GM12878 (cell line): ENCODE results near the gene PRMT7. TPM values are rescaled to one million over a fixed set of nuclear protein-coding genes. Genes with fewer than 3 reads are reported as not detected.

Experiments
- ATAC-seq: fragments of 200-7000 bp; cut with Tn5 transposase; 3 replicates; pipeline ENCODE4 v1.9.1; 2020; ENCODE audit warnings: mild to moderate bottlenecking, moderate library complexity
- BruUV-seq: library from RNA; stranded (reverse); fragments of 400-500 nt; replicated peaks from 2 replicates; lab custom pipeline; 2021; lab: Mats Ljungman, UMichigan
- CTCF ChIA-PET: fragments of 300-600 bp; sonication (Branson Sonifier 250); formaldehyde crosslinking; extraction: SDS; loops from one replicate; lab custom pipeline; 2021; ENCODE audit warnings: inconsistent platforms; lab: Yijun Ruan, JAX
- POLR2A ChIA-PET: fragments of 350-600 bp; formaldehyde crosslinking; extraction: SDS; loops from one replicate; lab custom pipeline; 2021; ENCODE audit warnings: inconsistent platforms; lab: Charles Lee
- RAD21 ChIA-PET: fragments of 300-600 bp; sonication (Branson Sonifier 250); formaldehyde crosslinking; loops from one replicate; lab custom pipeline; 2023; ENCODE audit warnings: antibody characterized with exemption; ENCODE audit not compliant: unreplicated experiment; lab: Charles Lee
- SMC1A ChIA-PET: fragments of 300-600 bp; sonication (Branson Sonifier 250); formaldehyde crosslinking; loops from one replicate; lab custom pipeline; 2023; ENCODE audit not compliant: unreplicated experiment, uncharacterized antibody; lab: Charles Lee
- DNase-seq: peaks from one replicate; pipeline ENCODE4 v3.0.0-alpha.2; 2011; ENCODE audit warnings: low read depth, low spot score
- FAIRE-seq: peaks from 3 replicates; lab custom pipeline; 2011; peaks lifted over from hg19 to GRCh38; lab: Jason Lieb, UNC
- H2AFZ ChIP-seq: 2 replicates; pipeline ENCODE4 v1.6.0; 2011; ENCODE audit warnings: low read depth, low read length, control low read depth; ENCODE audit not compliant: control insufficient read depth
- H3K27ac ChIP-seq: 2 replicates; pipeline ENCODE4 v1.5.1; 2011; ENCODE audit warnings: control low read depth; ENCODE audit not compliant: control insufficient read depth, insufficient read depth
- H3K27me3 ChIP-seq, 2 experiments: replicated peaks in 1 of 2; 2 replicates each; pipeline versions ENCODE4 v1.6.0 to v1.6.1; 2011; ENCODE audit warnings: low read length in 1 of 2; ENCODE audit not compliant: control insufficient read depth in 2 of 2, insufficient read depth in 2 of 2
- H3K36me3 ChIP-seq, 2 experiments: 2 replicates each; pipeline ENCODE4 v1.5.1; 2011; ENCODE audit warnings: low read length in 1 of 2; ENCODE audit not compliant: control insufficient read depth in 2 of 2, insufficient read depth in 2 of 2
- H3K4me1 ChIP-seq: 2 replicates; pipeline ENCODE4 v1.6.1; 2011; ENCODE audit warnings: mild to moderate bottlenecking, low read length, moderate library complexity, mixed read lengths; ENCODE audit not compliant: control insufficient read depth, insufficient read depth
- H3K4me2 ChIP-seq: 2 replicates; pipeline ENCODE4 v1.6.0; 2011; ENCODE audit warnings: control low read depth; ENCODE audit not compliant: control insufficient read depth, insufficient read depth
- H3K4me3 ChIP-seq: fragments of 200-600 bp; sonication (generic); 2 replicates; pipeline ENCODE4 v1.5.1; 2016
- H3K79me2 ChIP-seq: 2 replicates; pipeline ENCODE4 v1.6.0; 2011; ENCODE audit warnings: low read length; ENCODE audit not compliant: control insufficient read depth, insufficient read depth
- H3K9ac ChIP-seq: 2 replicates; pipeline ENCODE4 v1.8.0; 2011; ENCODE audit warnings: low read length, control low read depth, mixed read lengths; ENCODE audit not compliant: control insufficient read depth, insufficient read depth
- H3K9me3 ChIP-seq: replicated peaks from 3 replicates; pipeline ENCODE4 v1.5.1; 2011; ENCODE audit warnings: mild to moderate bottlenecking, low read length; ENCODE audit not compliant: control insufficient read depth, insufficient read depth
- H4K20me1 ChIP-seq: 2 replicates; pipeline ENCODE4 v1.6.0; 2011; ENCODE audit not compliant: control insufficient read depth, insufficient read depth
- ASH2L ChIP-seq: fragments of 300-600, 200-600 bp; sonication (generic); IDR thresholded peaks from 2 replicates; pipeline ENCODE4 v1.6.1; 2017; ENCODE audit warnings: low read depth, mild to moderate bottlenecking, borderline replicate concordance
- IRF3 ChIP-seq: fragments of 450-650 bp; IDR thresholded peaks from 2 replicates; pipeline ENCODE4 v1.6.1; 2014; ENCODE audit warnings: mild to moderate bottlenecking
- MYB ChIP-seq: fragments of 150-350 bp; IDR thresholded peaks from 2 replicates; pipeline ENCODE4 v1.6.1; 2014; ENCODE audit warnings: mild to moderate bottlenecking, low read depth, low read length, borderline replicate concordance
- PKNOX1 ChIP-seq: fragments of 450-650 bp; IDR thresholded peaks from 2 replicates; pipeline ENCODE4 v1.6.1; 2016; ENCODE audit warnings: mild to moderate bottlenecking
- POLR2AphosphoS2 ChIP-seq: IDR thresholded peaks from 2 replicates; pipeline ENCODE4 v1.6.1; 2011; ENCODE audit warnings: low read depth, mild to moderate bottlenecking, low read length, improper control_type of control experiment, moderate library complexity
- RB1 ChIP-seq: fragments of 450-650 bp; formaldehyde crosslinking; IDR thresholded peaks from 2 replicates; pipeline ENCODE4 v1.6.1; 2017; ENCODE audit warnings: mild to moderate bottlenecking, borderline replicate concordance
- SIX5 ChIP-seq: IDR thresholded peaks from 2 replicates; pipeline ENCODE4 v1.6.1; 2011; ENCODE audit warnings: mild to moderate bottlenecking, low read depth, low read length, moderate library complexity; ENCODE audit not compliant: severe bottlenecking
- WGBS: methylation state at CpG from one replicate; pipeline ENCODE4 v1.1.6; 2016; ENCODE audit warnings: low lambda C conversion rate; ENCODE audit not compliant: insufficient replicate concordance, insufficient coverage; ENCODE audit errors: missing lambda C conversion rate; 5-methylcytosine and 5-hydroxymethylcytosine counted together
- in situ Hi-C: fragments of 300-500 bp; cut with MboI; formaldehyde crosslinking; loops from 9 replicates; pipeline ENCODE4 v1.14.3; 2018; ENCODE audit warnings: mixed read lengths
- intact Hi-C: fragments of 100-400 bp; cut with micrococcal nuclease; formaldehyde crosslinking; loops from one replicate; pipeline ENCODE4 v1.14.2; 2022; ENCODE audit not compliant: unreplicated experiment
- polyA plus RNA-seq, 11 experiments: library from polyadenylated mRNA; depleted of rRNA in 4 of 11; unstranded in 6 of 11; stranded (reverse) in 5 of 11; fragments of >200 nt; fragmentation: Nextera tagmentation in 4 of 11; fragmentation: Illumina TruSeq in 1 of 11; extraction: Ambion mirVana in 4 of 11; extraction: Trizol in 1 of 11; gene quantifications; 1 replicate in 1 of 11; 2 replicates in 10 of 11; pipeline versions ENCODE4 v1.2.1 to v1.2.3, GENCODE V29; 2011 to 2016; ENCODE audit warnings: inconsistent platforms in 2 of 11, missing spikeins in 2 of 11, low read depth in 1 of 11
- total RNA-seq, 4 experiments: library from RNA; depleted of rRNA in 3 of 4; stranded (reverse); fragments of >200 nt in 3 of 4; fragmentation: Illumina TruSeq in 1 of 4; extraction: Trizol in 1 of 4; gene quantifications; 2 replicates each; pipeline versions ENCODE4 v1.2.1 to v1.2.3, GENCODE V29; 2013 to 2021
- TF ChIP-seq, protein P1 (sequence below): IDR thresholded peaks from 2 replicates; pipeline ENCODE4 v1.6.1; 2011; ENCODE audit warnings: borderline replicate concordance, low read depth, mild to moderate bottlenecking, moderate library complexity, low read length; ENCODE audit not compliant: insufficient read depth, poor library complexity, severe bottlenecking
- TF ChIP-seq, protein P2 (sequence below): fragments of 450-650 bp; IDR thresholded peaks from 2 replicates; pipeline ENCODE4 v1.6.1; 2017; ENCODE audit warnings: mild to moderate bottlenecking

Gene PRMT7
- total and polyA plus RNA-seq, 10 of the 15 experiments (the other 5 are each of a cell fraction or from before 2014, with no cell fraction given) = 5.1 to 56.1 (median 42.0) TPM

- TF ChIP-seq PKNOX1 = no peak
Measured at GRCh38 chr16:68332411-68333121, 21.7 kb downstream of the PRMT7 start (continued).

DNA sequence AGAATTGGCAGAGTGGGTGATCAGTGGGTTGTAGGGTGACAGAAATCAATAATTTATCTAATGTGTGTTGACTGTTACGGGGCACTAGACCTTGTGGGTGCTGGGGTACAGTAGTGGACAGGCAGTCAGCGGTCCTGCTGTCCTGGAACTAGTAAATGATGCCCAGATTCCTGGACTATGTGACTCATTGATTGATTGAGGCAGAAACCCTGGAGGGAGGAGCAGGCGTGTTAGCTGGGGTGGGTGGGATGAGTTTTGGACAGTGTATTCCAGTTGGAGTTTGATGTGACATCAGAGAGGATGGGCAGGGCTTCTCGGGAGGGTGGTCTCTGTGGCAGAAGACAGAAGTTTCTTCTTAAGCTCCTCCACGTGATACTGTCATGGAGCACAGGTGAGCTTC lies 24.4 kb downstream of the PRMT7 start:
- FAIRE-seq = no peak
- ChIA-PET CTCF (interaction anchor here (0.8 to 21.7 kb wide), 2 partner anchors 8 to 74 kb away, joined by 3 to 747 read pairs; partner anchors contain the start of gene SLC7A6), POLR2A (interaction anchor here (0.6 to 1.1 kb wide), 2 partner anchors 14 to 73 kb away, joined by 3 to 4 read pairs; no protein-coding TSS in a partner anchor), RAD21 (interaction anchor here (0.6 to 2.3 kb wide), 3 partner anchors 73 to 465 kb away, joined by 3 to 11 read pairs (median 8); no protein-coding TSS in a partner anchor), SMC1A (interaction anchor here (1.1 to 1.6 kb wide), 3 partner anchors 13 to 73 kb away, joined by 3 to 4 read pairs (median 3); no protein-coding TSS in a partner anchor)
- WGBS = 94% methylated on average over 5 of the region's 5 CpGs
- BruUV-seq = no TSS peak
- intact Hi-C loops (no loop called here), in situ Hi-C loops (no loop called here)
- no peak for TF ChIP-seq RB1
- TF ChIP-seq, protein P1, sequence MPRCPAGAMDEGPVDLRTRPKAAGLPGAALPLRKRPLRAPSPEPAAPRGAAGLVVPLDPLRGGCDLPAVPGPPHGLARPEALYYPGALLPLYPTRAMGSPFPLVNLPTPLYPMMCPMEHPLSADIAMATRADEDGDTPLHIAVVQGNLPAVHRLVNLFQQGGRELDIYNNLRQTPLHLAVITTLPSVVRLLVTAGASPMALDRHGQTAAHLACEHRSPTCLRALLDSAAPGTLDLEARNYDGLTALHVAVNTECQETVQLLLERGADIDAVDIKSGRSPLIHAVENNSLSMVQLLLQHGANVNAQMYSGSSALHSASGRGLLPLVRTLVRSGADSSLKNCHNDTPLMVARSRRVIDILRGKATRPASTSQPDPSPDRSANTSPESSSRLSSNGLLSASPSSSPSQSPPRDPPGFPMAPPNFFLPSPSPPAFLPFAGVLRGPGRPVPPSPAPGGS = no peak
- TF ChIP-seq SIX5 = no peak
- TF ChIP-seq, protein P2, sequence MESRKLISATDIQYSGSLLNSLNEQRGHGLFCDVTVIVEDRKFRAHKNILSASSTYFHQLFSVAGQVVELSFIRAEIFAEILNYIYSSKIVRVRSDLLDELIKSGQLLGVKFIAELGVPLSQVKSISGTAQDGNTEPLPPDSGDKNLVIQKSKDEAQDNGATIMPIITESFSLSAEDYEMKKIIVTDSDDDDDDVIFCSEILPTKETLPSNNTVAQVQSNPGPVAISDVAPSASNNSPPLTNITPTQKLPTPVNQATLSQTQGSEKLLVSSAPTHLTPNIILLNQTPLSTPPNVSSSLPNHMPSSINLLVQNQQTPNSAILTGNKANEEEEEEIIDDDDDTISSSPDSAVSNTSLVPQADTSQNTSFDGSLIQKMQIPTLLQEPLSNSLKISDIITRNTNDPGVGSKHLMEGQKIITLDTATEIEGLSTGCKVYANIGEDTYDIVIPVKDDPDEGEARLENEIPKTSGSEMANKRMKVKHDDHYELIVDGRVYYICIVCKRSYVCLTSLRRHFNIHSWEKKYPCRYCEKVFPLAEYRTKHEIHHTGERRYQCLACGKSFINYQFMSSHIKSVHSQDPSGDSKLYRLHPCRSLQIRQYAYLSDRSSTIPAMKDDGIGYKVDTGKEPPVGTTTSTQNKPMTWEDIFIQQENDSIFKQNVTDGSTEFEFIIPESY = no peak
- TF ChIP-seq MYB = no peak
- TF ChIP-seq ASH2L = no peak
- no peak for TF ChIP-seq IRF3
- TF ChIP-seq POLR2AphosphoS2 = no peak
- no peaks in the 10 kb centered on the region for H3K9me3 ChIP-seq
- no peaks in the 10 kb centered on the region for H3K79me2 ChIP-seq
- H3K27me3 ChIP-seq = no peaks in the 10 kb centered on the region
- H3K27ac ChIP-seq = no peak overlapping the region
- no peak for DNase-seq
- no peak overlapping the region for H2AFZ ChIP-seq
- H3K4me3 ChIP-seq = no peak overlapping the region
- ATAC-seq = no peak
- no peak overlapping the region for H3K9ac ChIP-seq
- no peaks in the 10 kb centered on the region for H4K20me1 ChIP-seq
- no peak overlapping the region for H3K4me2 ChIP-seq
- H3K4me1 ChIP-seq = peaks cover 8% of the 10 kb centered on the region
- H3K36me3 ChIP-seq = peaks cover 22 to 36% of the 10 kb centered on the region in 2 experiments; a peak in 3 of 4 replicates
